ENCODE measurements around the gene PTPN14.

The PTPN14 gene

GRCh38 chr1:214363386-214363785 lies 188.0 kb downstream of the PTPN14 start:
- no peak for DNase-seq (ENCODE audit: low read depth)

- DNase-seq (ENCODE audit: low read depth), result peak; percentile 41
Observed at GRCh38 chr1:214362188-214362882, 189.1 kb downstream of the PTPN14 start.

GRCh38 chr1:214361636-214362035 lies 189.8 kb downstream of the PTPN14 start:
- no peak for DNase-seq (ENCODE audit: low read depth)

- no peak for DNase-seq (ENCODE audit: low read depth)
Observed at GRCh38 chr1:214360525-214361164, 190.8 kb downstream of the PTPN14 start.

GRCh38 chr1:214360116-214360515 lies 191.3 kb downstream of the PTPN14 start:
- DNase-seq (ENCODE audit: low read depth), result no peak

- peak; percentile 34 for DNase-seq (ENCODE audit: low read depth)
Observed at GRCh38 chr1:214354440-214355148, 196.8 kb downstream of the PTPN14 start.

GRCh38 chr1:214352838-214353237 lies 198.6 kb downstream of the PTPN14 start:
- DNase-seq (ENCODE audit: low read depth), result no peak

- DNase-seq (ENCODE audit: low read depth), result no peak
Observed at GRCh38 chr1:214351551-214352277, 199.7 kb downstream of the PTPN14 start.

GRCh38 chr1:214349781-214350180 lies 201.6 kb downstream of the PTPN14 start:
- no peak for DNase-seq (ENCODE audit: low read depth)

GRCh38 chr1:214349008-214349407 lies 202.4 kb downstream of the PTPN14 start:
- no peak for DNase-seq (ENCODE audit: low read depth)

GRCh38 chr1:214344897-214345296 lies 206.5 kb downstream of the PTPN14 start:
- no peak for DNase-seq (ENCODE audit: low read depth)

GRCh38 chr1:214342525-214342924 lies 208.9 kb downstream of the PTPN14 start:
- no peak for DNase-seq (ENCODE audit: low read depth)

- DNase-seq (ENCODE audit: low read depth), result no peak
Observed at GRCh38 chr1:214341932-214342331, 209.5 kb downstream of the PTPN14 start.

- DNase-seq (ENCODE audit: low read depth), result no peak
Observed at GRCh38 chr1:214341459-214341858, 209.9 kb downstream of the PTPN14 start.

- DNase-seq (ENCODE audit: low read depth), result no peak
Observed at GRCh38 chr1:214338212-214338611, 213.2 kb downstream of the PTPN14 start.

GRCh38 chr1:214337511-214337910 lies 213.9 kb downstream of the PTPN14 start:
- no peak for DNase-seq (ENCODE audit: low read depth)

- DNase-seq (ENCODE audit: low read depth), result no peak
Observed at GRCh38 chr1:214337015-214337414, 214.4 kb downstream of the PTPN14 start.

- no peak for DNase-seq (ENCODE audit: low read depth)
Observed at GRCh38 chr1:214335567-214335966, 215.8 kb downstream of the PTPN14 start.

- DNase-seq (ENCODE audit: low read depth), result no peak
Observed at GRCh38 chr1:214332946-214333798, 218.2 kb downstream of the PTPN14 start.

GRCh38 chr1:214331827-214332423 lies 219.5 kb downstream of the PTPN14 start:
- DNase-seq (ENCODE audit: low read depth), result no peak

GRCh38 chr1:214331180-214331579 lies 220.2 kb downstream of the PTPN14 start:
- no peak for DNase-seq (ENCODE audit: low read depth)
